HG02840 (cell line): ENCODE measurements around the gene DNAJC22.
A peak's percentile ranks its signal among the peaks of the same experiment; 100 is the strongest.

Experiments used
- ATAC-seq: cut with Tn5 transposase; IDR thresholded peaks from one replicate; pipeline ENCODE4 v1.9.1; 2021; ENCODE audit warnings: mild to moderate bottlenecking, moderate library complexity, moderate number of reproducible peaks; ENCODE audit not compliant: unreplicated experiment, low FRiP score

DNAJC22 gene

DNA sequence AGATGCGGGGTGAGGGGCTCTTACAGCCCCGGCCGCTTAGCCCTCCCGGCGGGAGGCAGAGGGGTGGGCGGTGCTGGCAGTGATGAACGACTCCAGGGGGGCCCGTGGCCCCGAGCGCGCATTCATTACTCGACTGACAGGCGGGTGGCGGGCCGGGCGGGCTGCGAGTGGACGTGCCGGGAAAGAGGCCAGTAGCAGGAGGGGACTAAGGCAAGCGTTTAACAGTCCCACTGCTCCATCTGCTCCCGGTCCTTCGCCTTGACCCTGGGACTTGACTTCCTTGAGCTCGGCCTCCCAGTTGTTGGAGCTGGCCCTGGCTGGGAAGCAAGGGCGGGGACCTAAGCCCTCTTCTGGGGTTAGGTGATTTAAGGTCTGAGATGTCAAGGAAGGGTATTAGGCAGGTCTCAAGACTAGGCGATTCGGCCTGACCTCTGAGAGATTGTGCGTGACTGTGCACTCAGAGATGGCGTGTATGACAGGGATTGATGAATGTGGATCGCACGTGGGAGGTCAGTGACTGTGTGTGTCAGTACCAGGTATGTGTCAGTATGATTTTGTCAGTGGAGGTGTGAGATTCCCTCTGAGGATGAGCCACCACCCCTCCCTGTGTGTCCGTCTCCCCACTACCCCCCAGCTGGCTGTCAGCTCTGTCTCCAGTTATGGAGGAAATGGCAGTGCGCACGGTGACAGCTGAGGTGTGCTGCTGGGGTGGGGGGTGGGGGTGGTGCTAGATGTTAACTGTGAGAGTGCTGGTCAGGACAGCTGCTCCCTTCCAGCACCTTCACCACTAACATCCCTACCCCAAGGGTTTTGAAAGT lies 3.6 kb upstream of the DNAJC22 start:
- ATAC-seq: no peak

DNA sequence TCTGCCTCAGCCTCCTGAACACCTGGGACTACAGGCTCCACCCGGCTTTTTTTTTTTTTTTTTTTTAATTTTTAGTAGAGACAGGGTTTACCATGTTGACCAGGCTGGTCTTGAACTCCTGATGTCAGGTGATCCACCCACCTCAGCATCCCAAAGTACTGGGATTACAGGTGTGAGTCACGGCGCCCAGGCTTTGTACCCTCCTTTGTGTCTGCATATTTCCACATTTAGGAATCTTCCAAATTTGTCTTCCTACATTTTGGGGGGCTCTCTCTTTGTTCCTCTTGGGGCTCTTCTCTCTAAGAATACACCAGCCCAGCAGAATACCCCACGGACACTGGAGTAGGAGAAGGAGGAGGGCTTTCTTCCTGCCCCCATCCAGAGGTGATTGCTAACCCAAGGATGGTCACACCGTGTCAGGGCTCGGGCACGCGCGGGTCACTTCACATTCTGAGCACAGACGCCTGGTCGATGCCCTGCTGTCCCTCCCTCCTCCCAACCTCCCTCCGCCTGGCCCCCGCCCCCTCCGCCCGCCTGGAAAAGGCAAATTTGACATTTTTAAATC lies 2.1 kb upstream of the DNAJC22 start:
- no peak for ATAC-seq

DNA sequence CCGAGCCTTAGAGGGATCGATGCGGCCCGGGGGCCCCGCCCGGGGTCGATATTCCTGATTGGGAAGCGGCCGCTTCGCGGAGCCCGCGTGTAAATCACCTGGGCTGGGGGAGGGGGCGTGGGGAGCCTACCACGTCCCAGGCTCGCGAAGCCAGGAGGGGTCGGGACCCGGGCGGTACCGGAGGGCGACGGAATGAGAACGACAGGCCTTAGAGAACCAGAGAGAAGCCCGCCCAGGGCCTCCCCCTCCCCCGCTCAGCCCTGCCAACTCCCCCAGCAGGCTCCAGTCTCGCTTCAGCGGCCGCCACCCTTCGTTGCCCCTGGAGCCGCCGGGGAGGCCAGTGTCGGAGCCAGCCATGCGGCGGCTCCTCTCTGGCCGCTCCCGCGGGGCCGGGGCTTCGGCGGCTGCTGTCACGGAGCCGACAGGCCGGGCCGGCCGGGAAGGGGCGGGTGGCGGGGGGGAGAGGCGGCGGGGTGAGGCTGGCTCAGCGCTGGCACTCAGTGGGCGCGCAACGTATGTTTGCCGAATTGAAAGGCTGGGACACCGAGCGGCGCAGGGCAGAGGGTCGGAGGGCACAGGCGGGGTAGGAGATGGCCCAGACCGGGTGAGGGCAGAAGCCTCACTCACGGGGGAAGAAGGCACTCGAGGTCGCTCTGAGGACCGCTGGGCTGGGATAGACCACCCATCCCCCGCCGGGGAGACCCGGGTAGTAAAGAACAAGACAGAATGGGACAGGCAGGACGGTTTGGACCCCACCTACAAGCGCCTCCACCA lies 1.4 kb upstream of the DNAJC22 start:
- no peak for ATAC-seq

DNA sequence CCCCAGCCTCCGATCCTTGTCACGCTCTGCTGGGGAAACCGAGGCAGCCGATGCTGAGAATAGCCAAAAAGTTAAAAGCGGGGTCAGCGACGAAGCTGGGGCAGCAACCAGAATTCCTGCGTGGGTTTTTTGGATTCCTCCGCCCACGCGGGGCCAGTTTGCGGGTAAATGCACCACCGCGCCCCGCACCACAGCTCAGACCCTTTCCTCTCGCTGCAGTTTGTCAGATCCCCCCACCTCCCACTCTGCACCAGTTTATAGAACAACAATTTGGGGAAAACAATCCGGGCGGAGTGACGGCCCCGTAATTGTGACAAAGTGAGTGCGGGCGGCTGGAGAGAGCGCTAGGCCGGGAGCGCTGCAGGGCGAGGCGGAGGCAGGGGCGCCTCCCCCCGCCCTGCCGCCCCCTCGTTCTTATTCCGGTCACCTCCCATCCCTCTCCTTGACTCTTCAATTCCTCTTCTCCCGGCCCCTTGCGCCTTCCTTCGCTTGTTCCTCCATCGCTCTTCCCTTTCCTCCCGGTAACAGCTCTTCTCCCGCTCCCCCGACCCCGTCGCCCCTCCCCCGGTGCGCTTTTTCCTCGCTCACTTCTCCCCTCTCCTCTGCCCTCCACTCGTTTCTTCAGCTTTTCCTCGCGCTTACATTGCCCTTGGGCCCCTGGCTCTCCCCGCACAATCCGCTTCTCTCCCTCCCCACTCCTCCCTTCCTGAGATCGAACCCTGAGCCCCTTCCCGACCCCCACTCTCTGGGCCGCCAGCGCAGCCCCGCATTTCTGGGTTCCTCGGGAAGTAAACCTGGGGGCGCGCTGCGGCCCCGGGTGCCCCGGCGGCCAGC lies 646 bp upstream of the DNAJC22 start:
- ATAC-seq: no peak

DNA sequence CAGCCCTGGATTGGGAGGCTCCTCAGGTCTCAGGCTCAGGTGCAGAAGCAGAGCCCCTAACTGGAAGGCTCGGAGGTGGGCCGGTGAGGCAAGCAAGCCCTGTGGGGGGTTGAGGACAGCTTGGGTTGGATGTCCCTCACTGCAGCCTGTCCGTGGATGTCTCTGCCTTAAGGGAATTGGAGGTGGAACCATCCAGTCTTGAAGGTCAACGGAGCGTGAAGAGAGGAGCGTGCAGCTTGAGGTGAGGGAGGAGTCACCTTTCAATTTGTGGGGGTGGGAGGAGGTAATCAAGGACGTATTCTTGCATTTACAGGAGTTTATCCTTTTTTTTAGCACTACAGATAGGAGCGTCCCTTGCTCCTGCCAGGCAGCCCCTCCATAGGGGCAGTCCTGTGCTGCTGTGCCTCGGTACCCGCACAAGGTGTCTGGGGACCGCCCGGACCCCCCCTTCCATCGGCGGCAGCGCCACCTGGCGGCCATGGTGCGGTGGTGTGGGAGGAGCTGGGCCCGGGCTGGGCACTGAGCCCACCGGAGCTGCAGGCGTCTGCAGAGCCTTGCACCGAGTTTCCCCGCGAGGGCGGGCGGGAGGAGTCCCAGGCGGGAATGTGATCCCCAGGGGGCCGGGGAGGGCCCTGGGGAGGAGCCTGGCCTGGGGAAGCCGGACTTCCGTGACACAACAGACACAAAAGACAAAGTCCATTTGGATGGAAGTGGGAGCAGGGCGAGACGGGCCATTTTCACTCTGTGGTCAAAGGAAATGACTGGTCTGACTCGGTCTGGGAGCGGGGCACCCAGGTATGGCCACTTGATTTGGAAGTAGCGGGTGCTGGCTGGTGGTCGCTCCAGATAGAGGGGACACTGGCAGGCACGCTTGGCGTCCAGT lies 864 bp downstream of the DNAJC22 start:
- ATAC-seq: no peak

DNA sequence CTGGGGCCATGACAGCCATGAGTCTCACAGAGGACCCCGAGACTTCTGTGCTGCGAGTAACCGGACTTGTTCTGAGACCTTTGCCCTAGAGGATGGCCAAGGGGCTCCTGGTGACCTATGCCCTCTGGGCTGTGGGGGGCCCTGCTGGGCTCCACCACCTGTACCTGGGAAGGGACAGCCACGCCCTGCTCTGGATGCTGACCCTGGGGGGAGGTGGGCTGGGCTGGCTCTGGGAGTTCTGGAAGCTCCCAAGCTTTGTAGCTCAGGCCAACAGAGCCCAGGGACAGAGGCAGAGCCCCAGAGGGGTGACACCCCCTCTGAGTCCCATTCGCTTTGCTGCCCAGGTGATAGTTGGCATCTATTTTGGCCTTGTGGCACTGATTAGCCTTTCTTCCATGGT lies 2.1 kb downstream of the DNAJC22 start:
- no peak for ATAC-seq

DNA sequence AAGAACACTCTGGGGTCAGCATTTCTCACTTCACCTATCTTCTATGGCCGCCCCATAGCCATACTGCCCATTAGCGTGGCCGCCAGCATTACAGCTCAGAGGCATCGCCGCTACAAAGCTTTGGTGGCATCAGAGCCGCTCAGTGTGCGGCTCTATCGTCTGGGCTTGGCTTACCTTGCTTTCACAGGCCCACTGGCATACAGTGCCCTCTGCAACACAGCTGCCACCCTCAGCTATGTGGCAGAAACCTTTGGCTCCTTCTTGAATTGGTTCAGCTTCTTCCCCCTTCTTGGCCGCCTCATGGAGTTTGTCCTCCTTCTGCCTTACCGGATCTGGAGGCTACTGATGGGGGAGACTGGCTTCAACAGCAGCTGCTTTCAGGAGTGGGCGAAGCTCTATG lies 2.6 kb downstream of the DNAJC22 start:
- no peak for ATAC-seq

DNA sequence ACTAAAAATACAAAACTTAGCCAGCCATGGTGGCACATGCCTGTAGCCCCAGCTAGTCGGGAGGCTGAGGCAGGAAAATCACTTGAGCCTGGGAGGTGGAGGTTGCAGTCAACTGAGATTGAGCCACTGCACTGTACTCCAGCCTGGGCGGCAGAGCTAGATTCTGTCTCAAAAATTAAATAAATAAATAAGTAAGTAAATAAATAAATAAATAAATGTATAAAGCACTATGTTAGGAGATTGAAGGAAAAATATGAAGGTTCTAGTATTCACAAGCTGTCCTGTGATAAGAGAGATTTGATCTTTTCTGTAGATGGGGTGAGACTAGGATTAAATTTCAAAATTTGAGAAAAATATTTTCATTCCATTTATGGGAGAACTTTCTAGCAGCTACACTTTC lies 5.7 kb downstream of the DNAJC22 start:
- no peak for ATAC-seq

DNA sequence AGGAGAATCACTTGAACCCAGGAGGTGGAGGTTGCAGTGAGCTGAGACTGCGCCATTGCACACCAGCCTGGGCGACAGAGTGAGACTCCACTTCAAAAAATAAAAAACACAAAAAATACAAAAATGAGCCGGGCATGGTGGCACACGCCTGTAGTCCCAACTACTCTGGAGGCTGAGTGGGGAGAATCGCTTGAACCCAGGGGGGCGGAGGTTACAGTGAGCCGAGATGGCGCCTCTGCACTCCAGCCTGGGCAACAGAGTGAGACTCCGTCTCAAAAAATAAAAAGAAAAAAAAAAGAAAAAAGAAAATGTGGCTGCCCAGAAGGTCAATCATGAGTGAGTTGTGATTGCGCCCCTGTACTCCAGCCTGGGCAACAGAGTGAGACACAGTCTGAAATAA lies 9.2 kb downstream of the DNAJC22 start:
- ATAC-seq: no peak

DNA sequence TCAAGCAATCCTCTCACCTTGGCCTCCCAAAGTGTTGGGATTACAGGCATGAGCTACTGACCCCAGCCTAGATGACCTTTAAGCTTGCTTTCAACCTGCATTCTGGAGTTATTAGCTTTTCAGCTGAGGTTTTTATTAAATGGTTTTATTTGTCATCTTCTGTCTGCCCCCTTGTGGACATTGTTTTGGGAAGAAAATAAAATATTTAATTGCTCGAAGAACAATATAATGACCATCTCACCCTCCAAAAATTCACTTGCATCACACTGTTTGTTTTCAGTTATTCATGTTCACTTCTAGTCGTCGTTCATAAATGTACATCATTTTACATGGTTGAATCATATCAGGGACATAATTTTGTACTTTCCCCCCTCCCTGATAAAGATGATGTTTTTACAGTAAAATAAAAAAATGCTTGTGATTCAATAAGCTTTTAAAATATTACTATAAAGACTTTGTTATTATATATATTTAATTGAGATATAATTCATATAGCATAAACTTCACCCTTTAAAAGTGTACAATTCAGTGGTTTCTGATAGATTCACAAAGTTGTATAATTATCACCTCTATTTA lies 10.5 kb downstream of the DNAJC22 start:
- no peak for ATAC-seq

DNA sequence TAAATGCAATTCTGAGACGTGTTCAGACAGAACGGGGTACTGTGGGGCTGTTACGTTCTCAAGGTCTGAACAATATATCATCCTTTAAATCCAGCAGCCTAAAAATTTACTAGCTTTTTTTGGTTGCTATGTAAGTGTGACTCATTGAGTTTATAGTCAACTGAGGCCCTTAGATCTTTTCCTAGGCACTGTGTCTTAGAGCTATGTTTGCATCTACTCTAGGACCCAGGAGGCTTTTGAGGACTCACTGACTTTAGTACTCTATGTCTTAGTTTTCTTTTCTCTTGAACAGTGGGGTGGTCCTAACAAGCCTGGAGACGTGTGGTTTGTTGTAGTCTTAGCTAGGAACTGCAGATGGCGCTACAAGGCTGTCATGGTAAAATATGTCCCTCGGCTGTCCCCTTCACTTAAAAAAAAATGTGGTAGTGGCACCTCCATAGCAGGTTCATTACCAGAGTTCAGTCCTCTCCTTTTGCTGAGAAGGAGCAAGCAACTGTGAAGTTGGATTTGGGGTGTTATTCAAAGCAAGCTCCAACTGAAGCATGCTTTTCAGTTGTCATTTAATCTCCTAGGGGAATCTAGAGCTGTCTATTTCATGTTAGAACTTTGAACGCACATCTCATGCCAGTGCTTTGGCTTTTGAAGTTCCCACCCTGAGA lies 11.9 kb downstream of the DNAJC22 start:
- ATAC-seq: no peak

DNA sequence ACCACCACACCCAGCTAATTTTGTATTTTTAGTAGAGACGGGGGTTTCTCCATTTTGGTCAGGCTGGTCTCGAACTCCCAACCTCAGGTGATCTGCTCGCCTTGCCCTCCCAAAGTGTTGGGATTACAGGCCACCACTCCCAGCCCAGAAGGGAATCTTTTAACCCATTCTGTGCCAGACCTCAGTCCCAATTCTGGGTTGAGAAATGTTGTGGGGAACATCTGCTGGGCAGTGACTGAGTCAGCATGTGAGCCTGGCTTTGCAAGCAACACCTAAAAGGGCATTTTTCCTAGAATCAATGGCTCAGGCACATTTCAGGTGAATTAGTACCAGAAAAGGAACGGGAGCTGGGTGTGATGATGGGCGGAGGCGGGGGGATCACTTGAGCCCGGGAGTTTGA lies 13.0 kb downstream of the DNAJC22 start:
- ATAC-seq: no peak

DNA sequence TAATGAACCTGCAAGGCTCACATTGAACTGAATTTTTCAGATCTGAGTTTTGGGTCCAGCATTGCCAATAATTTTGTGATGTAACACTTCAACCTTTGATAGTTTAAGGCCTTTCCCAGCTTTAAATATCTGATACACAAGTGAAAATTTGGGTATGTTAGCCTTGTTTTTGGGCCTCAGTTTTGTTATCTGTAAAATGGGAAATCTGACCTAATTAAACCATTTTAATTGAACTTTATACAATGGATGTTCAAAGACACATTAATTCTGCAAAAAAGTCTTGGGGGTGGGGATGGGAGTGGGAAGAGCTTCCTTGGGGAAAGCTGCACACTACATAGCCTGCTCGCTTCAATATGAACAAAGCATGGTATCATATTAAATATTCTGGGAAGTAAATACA lies 15.4 kb downstream of the DNAJC22 start:
- no peak for ATAC-seq

DNA sequence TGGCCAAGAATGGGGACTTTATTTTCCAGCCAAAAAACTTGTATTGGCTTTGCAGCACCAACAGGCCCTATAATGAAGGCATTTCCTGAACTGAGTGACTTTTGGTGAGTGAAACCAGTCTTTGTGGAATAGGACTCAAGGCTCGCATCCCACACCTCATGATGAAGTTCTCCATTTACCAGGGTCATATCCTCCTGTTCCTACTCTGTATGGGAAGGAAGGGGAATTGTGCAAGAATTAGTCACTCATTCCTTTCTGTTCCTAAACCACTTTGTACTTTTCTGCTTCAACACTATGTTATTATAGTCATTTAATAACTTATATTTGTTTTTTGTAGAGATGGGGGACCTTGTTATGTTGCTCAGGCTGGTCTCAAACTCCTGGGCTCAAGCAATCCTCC lies 18.3 kb downstream of the DNAJC22 start:
- no peak for ATAC-seq

DNA sequence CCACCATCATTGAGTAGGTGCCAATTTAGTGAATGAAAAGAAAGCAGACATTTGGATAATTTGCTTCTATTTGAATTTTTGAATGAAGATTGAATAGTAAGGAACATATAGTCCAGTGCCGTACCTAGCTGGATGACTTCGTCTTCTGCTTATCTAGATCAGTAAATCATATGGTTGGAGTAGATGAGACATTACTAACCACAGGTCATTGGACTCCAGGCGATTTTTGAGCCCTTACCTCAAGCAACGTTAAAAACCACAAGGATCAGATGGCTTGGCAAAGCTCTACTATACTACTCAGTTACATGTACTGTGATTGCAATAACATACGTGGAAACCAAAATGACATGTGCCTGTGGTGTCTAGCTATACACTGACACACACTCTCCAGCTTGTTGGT lies 18.9 kb downstream of the DNAJC22 start:
- ATAC-seq: no peak

DNA sequence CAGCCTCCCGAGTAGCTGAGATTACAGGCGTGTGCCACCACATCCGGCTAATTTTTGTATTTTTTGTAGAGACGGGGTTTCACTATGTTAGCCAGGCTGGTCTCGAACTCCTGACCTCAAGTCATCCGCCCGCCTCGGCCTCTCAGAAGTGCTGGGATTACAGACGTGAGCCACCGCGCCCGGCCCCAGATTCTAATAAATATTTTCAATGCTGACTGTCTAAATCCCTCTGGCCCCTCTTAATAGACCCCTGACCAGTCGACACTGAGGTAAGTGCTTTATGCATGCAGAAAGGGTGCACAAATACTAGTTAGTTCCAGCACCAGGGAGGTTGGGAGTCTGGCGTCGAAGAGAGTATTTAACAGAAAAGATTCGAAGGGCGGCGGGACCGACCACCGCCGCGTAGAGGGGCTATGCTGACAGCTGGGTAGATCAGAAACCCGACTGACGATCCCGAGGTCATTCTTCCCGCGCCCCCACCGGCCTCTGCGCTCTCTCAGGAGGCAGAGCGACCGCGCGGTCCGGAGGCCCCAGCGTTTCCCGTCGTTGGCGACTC lies 19.5 kb downstream of the DNAJC22 start:
- no peak for ATAC-seq

DNA sequence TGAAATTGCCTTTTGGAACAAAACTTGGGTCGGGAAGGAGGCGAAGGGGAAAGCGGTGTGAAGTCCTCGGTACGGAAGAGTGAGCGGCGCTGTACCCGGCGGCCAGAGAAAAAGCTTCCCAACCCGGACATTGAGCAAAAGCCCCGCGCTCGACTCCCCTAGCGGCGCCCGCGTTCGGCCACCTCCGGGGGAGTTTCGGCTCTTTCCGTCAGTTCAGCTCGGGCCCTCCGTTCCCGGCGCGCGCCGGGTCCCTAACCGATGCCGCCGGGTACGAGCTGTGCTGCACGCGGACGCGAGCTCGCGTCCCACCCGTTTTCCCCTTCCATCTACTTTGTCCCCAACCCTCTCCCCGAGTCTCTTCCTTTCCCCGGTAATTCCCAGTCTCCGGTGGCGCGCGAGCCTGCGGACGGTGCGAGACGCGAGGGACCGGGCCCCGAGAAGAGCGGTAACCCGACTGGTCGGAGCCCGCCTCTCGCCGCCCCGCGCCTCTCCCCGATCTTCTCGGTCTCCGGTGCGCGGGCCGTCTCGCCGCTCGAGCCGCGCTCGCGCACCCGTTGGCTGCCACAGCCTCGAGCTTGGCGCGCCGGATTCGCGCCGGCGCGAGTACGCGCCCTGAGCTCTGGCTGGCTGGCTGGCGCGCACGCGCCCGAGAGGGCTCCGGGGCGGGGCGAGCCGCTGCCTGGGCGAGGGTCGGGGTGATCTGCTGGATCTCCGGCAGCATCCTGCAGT lies 20.1 kb downstream of the DNAJC22 start:
- ATAC-seq: peak; percentile 55
